ENCODE measurements around the gene TLCD5. TPM values are rescaled to one million over a fixed set of nuclear protein-coding genes. Genes with fewer than 3 reads are reported as not detected.

TLCD5 gene
- total and polyA plus RNA-seq, 2 donors (not counting 1 experiment from before 2014, with no cell fraction given) = 0.17 TPM; not detected in 1

DNA sequence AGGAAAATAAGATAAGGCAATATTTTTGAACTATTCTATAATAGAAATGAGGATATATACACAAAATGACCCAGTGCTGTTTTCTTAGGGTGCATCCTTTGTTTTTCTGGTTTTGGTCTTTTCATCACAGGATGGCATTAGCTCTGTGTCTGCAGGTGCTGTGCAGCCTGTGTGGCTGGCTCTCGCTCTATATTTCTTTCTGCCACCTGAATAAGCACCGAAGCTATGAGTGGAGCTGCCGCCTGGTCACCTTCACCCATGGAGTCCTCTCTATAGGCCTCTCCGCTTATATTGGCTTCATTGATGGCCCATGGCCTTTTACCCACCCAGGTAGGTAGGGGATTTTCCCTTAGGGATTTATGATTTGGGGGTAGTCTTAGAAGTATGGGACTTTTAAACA, 2.2 kb downstream of the TLCD5 start:
- Histone ChIP-seq H4K20me1 (ENCODE audit: control insufficient read depth, insufficient read depth, low read length, poor library complexity, severe bottlenecking) (no peaks in the 10 kb centered on the region), H3K79me2 (ENCODE audit: control insufficient read depth, insufficient read depth, low read length) (no peaks in the 10 kb centered on the region), H3K4me1 (ENCODE audit: control insufficient read depth in 2 of 2, insufficient read depth in 2 of 2, low read length in 2 of 2) (peaks cover 10 to 24% of the 10 kb centered on the region in 2 donors), H3K27me3 (replicated peaks in 1 of 4; ENCODE audit: control extremely low read depth in 1 of 4, control insufficient read depth in 3 of 4, insufficient read depth in 4 of 4, low read length in 3 of 4) (peaks cover 0 to 53% (median 40%) of the 10 kb centered on the region in 4 experiments), H3K9ac (ENCODE audit: low read length) (no peak overlapping the region), H3K9me3 (ENCODE audit: control extremely low read depth in 1 of 3, control insufficient read depth in 2 of 3, insufficient read depth in 1 of 3, low read length in 2 of 3) (no peaks in the 10 kb centered on the region), H2AFZ (ENCODE audit: insufficient read depth, low read depth, low read length, poor library complexity, severe bottlenecking) (no peak overlapping the region), H3K4me3 (ENCODE audit: control extremely low read depth in 1 of 5, extremely low read depth in 1 of 5, insufficient read depth in 1 of 5, low read depth in 2 of 5, low read length in 4 of 5) (no peak overlapping the region), H3K36me3 (replicated peaks in 1 of 2; ENCODE audit: control extremely low read depth in 1 of 2, control insufficient read depth in 1 of 2, extremely low read depth in 1 of 2, insufficient read depth in 2 of 2, low read length in 1 of 2) (no peaks in the 10 kb centered on the region), H3K4me2 (replicated peaks; ENCODE audit: low read depth, low read length, poor library complexity, severe bottlenecking) (no peak overlapping the region), H3K27ac (ENCODE audit: low read length in 2 of 2) (no peak overlapping the region)
- Mint-ChIP-seq H3K4me1 (peaks cover 18% of the 10 kb centered on the region), H3K9me3 (ENCODE audit: insufficient read depth) (no peaks in the 10 kb centered on the region), H3K27ac (no peak overlapping the region), H3K27me3 (peaks cover 75% of the 10 kb centered on the region), H3K4me3 (no peak overlapping the region)
- POLR2A ChIA-PET = no interaction called here
- TF ChIP-seq, protein P1, sequence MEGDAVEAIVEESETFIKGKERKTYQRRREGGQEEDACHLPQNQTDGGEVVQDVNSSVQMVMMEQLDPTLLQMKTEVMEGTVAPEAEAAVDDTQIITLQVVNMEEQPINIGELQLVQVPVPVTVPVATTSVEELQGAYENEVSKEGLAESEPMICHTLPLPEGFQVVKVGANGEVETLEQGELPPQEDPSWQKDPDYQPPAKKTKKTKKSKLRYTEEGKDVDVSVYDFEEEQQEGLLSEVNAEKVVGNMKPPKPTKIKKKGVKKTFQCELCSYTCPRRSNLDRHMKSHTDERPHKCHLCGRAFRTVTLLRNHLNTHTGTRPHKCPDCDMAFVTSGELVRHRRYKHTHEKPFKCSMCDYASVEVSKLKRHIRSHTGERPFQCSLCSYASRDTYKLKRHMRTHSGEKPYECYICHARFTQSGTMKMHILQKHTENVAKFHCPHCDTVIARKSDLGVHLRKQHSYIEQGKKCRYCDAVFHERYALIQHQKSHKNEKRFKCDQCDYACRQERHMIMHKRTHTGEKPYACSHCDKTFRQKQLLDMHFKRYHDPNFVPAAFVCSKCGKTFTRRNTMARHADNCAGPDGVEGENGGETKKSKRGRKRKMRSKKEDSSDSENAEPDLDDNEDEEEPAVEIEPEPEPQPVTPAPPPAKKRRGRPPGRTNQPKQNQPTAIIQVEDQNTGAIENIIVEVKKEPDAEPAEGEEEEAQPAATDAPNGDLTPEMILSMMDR (IDR thresholded peaks at IDR 0.05) = no peak
- TF ChIP-seq EZH2 (IDR thresholded peaks at IDR 0.05; ENCODE audit: borderline replicate concordance, insufficient read depth, low read depth, low read length, poor library complexity, severe bottlenecking) = no peak
- WGBS (ENCODE audit: insufficient coverage) = no CpG with 5 or more reads among the region's 4 CpGs
- CTCF ChIA-PET = interaction anchor here (1.3 to 1.6 kb wide), 2 partner anchors 24 to 358 kb away, joined by 4 to 6 read pairs; no protein-coding TSS in a partner anchor
- ATAC-seq (ENCODE audit: low read depth) (no peak), DNase-seq (no peak)
- intact Hi-C loops (cut with micrococcal nuclease) = no loop called here

DNA sequence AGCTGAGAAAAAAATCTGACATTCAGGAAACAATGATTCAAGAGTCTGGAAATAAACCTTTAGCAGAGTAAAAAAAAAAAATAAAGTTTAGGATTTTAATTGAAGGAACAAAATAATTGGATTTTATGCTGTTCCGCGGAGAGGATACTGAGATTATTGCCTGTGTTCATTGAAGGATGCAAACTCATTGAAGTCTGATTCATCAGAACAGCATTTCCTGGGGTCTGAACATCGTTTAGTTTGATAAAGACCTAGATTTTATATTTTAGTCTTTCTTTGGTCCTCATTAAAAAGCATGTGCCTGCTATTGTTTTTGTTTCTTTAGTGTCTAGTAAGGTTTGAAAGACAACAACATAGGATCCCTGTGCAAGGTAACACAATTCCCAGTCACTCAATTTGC, 4.5 kb downstream of the TLCD5 start:
- Histone ChIP-seq H3K36me3 (replicated peaks in 1 of 2; ENCODE audit: control extremely low read depth in 1 of 2, control insufficient read depth in 1 of 2, extremely low read depth in 1 of 2, insufficient read depth in 2 of 2, low read length in 1 of 2) (no peaks in the 10 kb centered on the region), H4K20me1 (ENCODE audit: control insufficient read depth, insufficient read depth, low read length, poor library complexity, severe bottlenecking) (no peaks in the 10 kb centered on the region), H3K4me2 (replicated peaks; ENCODE audit: low read depth, low read length, poor library complexity, severe bottlenecking) (no peak overlapping the region), H3K27me3 (replicated peaks in 1 of 4; ENCODE audit: control extremely low read depth in 1 of 4, control insufficient read depth in 3 of 4, insufficient read depth in 4 of 4, low read length in 3 of 4) (peaks cover 0 to 43% (median 27%) of the 10 kb centered on the region in 4 experiments), H2AFZ (ENCODE audit: insufficient read depth, low read depth, low read length, poor library complexity, severe bottlenecking) (no peak overlapping the region), H3K4me3 (ENCODE audit: control extremely low read depth in 1 of 5, extremely low read depth in 1 of 5, insufficient read depth in 1 of 5, low read depth in 2 of 5, low read length in 4 of 5) (no peak overlapping the region), H3K79me2 (ENCODE audit: control insufficient read depth, insufficient read depth, low read length) (no peaks in the 10 kb centered on the region), H3K9me3 (ENCODE audit: control extremely low read depth in 1 of 3, control insufficient read depth in 2 of 3, insufficient read depth in 1 of 3, low read length in 2 of 3) (no peaks in the 10 kb centered on the region), H3K4me1 (ENCODE audit: control insufficient read depth in 2 of 2, insufficient read depth in 2 of 2, low read length in 2 of 2) (peaks cover 10 to 24% of the 10 kb centered on the region in 2 donors), H3K27ac (ENCODE audit: low read length in 2 of 2) (no peak overlapping the region), H3K9ac (ENCODE audit: low read length) (no peak overlapping the region)
- no peak for DNase-seq
- intact Hi-C loops (cut with micrococcal nuclease) = no loop called here
- ChIA-PET POLR2A (no interaction called here), CTCF (no interaction called here)
- TF ChIP-seq, protein P1 (IDR thresholded peaks at IDR 0.05) = no peak
- TF ChIP-seq EZH2 (IDR thresholded peaks at IDR 0.05; ENCODE audit: borderline replicate concordance, insufficient read depth, low read depth, low read length, poor library complexity, severe bottlenecking) = no peak
- WGBS (ENCODE audit: insufficient coverage) = 100% methylated on average over 2 of the region's 3 CpGs
- no peak for ATAC-seq (ENCODE audit: low read depth)
- Mint-ChIP-seq H3K4me3 (no peak overlapping the region), H3K27me3 (peaks cover 66% of the 10 kb centered on the region), H3K4me1 (peaks cover 18% of the 10 kb centered on the region), H3K27ac (no peak overlapping the region), H3K9me3 (ENCODE audit: insufficient read depth) (no peaks in the 10 kb centered on the region)

Data from B cell (primary cell).